ENCODE results near the gene MBOAT1.

DNA sequence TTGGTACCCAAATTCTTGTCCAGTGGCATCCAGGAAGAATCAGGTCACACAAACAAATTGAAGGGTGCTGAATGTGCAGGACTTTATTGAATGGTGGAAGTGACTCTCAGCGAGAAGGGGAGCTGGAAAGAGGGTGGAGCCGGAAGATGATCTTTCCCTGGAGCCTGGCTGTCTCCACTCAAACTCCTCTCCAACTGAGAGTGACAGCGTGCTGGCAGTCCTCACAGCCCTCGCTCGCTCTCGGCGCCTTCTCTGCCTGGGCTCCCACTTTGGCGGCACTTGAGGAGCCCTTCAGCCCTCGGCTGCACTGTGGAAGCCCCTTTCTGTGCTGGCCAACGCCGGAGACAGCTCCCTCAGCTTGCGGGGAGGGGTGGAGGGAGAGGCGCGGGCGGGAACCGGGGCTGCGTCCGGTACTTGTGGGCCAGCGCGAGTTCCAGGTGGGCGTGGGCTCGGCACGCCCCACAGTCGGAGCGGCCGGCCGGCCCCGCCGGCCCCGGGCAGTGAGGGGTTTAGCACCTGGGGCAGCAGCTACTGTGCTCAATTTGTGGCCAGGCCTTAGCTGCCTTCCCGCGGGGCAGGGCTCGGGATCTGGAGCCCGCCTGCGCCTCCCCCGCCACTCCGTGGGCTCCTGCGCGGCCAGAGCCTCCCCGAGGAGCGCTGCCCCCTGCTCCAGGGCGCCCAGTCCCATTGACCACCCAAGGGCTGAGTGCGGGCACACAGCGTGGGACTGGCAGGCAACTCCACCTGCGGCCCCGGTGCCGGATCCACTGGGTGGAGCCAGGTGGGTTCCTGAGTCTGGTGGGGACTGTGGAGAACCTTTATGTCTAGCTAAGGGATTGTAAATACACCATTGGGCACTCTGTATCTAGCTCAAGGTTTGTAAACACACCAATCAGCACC lies 26.7 kb upstream of the MBOAT1 start:
- TF ChIP-seq POLR2A (IDR thresholded peaks at IDR 0.05): no peak
- TF ChIP-seq, protein P1, sequence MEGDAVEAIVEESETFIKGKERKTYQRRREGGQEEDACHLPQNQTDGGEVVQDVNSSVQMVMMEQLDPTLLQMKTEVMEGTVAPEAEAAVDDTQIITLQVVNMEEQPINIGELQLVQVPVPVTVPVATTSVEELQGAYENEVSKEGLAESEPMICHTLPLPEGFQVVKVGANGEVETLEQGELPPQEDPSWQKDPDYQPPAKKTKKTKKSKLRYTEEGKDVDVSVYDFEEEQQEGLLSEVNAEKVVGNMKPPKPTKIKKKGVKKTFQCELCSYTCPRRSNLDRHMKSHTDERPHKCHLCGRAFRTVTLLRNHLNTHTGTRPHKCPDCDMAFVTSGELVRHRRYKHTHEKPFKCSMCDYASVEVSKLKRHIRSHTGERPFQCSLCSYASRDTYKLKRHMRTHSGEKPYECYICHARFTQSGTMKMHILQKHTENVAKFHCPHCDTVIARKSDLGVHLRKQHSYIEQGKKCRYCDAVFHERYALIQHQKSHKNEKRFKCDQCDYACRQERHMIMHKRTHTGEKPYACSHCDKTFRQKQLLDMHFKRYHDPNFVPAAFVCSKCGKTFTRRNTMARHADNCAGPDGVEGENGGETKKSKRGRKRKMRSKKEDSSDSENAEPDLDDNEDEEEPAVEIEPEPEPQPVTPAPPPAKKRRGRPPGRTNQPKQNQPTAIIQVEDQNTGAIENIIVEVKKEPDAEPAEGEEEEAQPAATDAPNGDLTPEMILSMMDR (IDR thresholded peaks at IDR 0.05): no peak

Measured in testis (tissue), 2 donors.